ENCODE results near the gene QPRT.

DNA sequence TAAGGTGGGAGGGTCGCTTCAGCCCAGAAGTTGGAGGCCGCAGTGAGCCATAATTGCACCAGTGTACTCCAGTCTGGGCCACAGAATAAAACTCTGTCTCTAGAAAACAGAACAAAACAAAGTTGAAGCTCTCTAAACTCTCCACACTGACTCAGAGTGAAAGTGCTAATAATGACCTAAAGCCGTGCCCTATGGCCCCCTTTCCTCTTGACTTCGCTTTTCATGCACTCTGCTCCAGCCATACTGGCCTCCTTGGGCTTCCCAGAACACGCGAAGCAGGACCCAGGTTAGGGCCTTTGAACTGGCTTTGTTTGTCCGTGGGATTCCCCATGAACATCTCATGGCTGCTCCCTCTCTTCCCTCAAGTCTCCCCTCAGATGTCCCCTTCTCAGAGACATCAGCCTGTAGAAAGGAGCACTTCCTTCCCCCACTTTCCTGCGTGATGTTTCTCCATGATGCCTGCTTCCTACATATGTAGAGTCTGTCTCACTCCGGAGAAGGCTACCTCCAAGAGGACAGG lies 34.6 kb upstream of the QPRT start:
- TF ChIP-seq POLR2A (IDR thresholded peaks at IDR 0.05; ENCODE audit: low read depth, low read length) (peak; percentile 60), POLR2AphosphoS5 (IDR thresholded peaks at IDR 0.05; ENCODE audit: low read depth, low read length) (no peak)
